GM21825 (cell line): ENCODE data around the gene BHLHE23.
"Not testable (repeated sequence)": the region's sequence is repeated elsewhere in the genome, so short reads cannot be mapped to it uniquely, and the experiment has no call there.

Experiments
- ATAC-seq: cut with Tn5 transposase; IDR thresholded peaks from one replicate; pipeline ENCODE4 v1.9.1; 2021; ENCODE audit warnings: mild to moderate bottlenecking, moderate library complexity; ENCODE audit not compliant: unreplicated experiment

The BHLHE23 gene

DNA sequence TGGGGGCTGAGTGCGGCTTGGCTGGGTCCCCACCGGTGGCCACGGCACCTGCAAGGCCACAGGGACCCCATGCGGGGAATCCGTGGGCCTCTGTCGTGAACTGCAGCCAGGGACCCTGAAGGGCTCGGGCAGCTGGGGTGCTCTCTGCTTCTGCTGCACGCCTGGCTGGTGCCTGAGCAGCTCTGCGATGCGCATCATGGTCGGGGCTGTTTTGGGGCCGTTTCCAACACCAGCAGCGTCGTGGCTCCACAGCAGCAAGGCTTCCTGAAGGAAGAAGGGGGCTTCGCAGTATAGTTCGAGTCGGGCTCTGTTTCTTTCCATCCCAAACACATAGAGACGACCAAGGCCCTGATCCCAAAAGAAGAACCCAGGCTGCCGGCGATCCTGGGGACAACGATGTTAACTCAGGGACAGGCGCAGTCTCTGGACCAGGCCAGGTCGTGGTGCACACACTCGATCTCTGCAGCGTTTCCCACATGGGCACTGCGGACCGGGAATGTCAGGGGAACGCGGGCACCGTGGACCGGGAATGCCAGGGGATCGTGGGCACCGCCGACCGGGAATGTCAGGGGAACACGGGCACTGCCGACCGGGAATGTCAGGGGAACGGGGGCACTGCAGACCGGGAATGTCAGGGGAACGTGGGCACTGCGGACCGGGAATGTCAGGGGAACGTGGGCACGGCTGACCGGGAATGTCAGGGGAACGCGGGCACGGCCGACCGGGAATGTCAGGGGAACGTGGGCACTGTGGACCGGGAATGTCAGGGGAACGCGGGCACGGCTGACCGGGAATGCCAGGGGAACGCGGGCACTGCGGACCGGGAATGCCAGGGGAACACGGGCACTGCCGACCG is 36.8 kb upstream of the BHLHE23 start:
- ATAC-seq = no peak

- ATAC-seq = no peak
Observed at GRCh38 chr20:63042448-63043071, 35.8 kb upstream of the BHLHE23 start.

DNA sequence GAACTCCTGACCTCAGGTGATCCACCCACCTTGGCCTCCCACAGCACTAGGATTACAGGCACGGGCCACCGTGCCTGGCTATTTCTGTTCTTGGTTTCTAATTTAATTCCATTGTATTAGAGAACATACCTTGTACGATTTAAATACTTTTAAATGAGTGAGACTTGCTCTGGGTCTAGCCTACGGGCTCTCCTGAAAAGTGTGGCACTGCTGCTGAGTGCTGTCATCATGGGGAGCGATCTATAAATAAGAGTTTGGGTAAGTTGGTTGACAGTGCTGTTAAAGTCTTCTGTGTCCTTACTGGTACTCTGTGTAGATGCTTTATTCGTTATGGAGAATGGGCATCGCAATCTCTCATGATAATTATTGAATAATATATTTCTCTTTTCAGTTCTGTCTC is 35.0 kb upstream of the BHLHE23 start:
- no peak for ATAC-seq

DNA sequence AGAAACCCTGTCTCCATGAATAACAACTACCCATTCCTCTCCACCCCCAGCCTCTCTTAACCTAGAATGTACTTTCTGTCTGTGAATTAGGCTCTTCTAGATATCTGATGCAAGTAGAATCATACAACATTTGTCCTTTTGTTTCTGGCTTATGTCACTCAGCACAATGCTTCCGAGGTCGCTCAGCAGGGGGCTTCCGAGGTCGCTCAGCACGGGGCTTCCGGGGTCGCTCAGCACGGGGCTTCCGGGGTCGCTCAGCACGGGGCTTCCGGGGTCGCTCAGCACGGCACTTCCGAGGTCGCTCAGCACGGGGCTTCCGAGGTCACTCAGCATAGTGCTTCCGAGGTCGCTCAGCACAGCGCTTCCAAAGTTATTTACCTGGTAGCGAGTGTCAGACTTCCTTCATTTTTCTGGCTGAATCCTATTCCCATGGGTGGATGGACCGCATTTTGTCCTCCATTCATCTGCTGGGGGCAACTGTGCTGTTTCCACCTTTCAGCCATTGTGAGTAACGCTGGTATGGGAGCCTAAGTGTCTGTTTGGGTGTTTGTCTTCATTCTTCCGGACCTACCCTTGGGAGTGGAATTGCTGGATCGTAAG is 31.0 kb upstream of the BHLHE23 start:
- ATAC-seq = no peak

DNA sequence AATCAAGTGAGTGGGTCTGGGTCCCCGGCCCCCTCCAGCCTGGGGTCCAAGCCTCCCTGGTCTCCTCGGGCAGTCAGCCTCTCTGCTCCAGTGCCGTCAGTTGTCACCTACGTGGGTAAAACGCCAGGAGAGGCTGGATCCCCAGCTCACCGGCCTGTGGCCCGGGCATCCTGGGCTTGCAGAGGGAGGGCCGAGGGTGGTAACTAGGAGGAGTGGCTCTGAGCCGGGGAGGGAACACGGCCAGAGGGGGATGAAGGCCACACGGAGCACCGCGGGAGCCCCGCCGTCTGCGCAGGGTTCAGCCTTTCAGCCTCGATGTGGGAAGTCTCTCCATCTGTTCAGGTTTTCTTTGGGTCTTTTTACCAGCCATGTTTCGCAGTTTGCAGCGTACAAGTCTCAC is 29.5 kb upstream of the BHLHE23 start:
- ATAC-seq = no peak

GRCh38 chr20:63035603-63036185 is 28.9 kb upstream of the BHLHE23 start:
- ATAC-seq = no peak

- ATAC-seq = not testable (repeated sequence)
Observed at GRCh38 chr20:63034710-63035602, 28.2 kb upstream of the BHLHE23 start.

DNA sequence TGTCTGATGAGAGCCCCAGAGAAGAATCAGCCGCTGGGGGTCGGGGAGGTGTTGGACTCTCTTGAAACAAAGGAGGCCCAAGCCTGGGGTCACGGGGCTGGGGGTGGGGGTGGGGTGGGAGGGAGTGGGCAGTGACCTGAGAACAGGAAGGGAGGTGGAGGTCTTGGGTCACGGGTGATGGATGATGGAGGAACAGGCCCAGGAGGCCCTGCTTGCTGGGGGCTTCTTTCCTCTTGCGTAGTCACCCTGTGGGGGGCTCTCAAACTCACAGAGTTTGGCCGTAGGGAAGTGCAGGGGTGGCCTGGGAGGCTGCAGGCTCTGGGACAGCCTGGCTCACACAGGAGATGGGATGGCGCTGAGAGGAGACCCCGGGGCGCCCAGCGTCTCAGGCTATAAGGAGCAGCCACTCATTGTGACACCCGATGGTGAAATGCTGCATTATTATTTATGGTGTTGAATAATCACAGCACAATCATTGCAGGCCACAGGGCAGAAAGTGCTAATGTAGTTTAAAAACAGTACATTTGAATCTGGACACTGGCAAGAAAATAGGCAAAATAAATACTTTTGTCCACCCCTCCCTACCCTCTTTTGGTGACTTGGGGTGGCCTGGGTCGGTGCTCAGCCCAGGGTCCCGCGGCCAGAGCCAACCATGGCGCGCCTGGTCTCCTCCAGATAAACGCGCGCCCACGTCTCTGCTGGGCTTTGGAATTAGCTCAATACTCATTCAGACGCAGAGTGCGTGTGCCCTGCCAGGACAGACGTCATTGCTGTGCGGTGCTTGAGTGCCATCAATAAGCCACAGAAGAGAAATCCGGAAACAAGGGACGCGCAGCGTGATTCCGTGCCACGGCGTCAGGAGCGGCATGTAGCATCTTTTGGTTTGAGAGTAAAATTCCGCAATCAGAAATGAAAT is 27.3 kb upstream of the BHLHE23 start:
- ATAC-seq = no peak

GRCh38 chr20:63032861-63033793 is 26.4 kb upstream of the BHLHE23 start:
- ATAC-seq = peak; percentile 54

- ATAC-seq = no peak
Observed at GRCh38 chr20:63032026-63032800, 25.4 kb upstream of the BHLHE23 start.

- ATAC-seq = no peak
Observed at GRCh38 chr20:63031251-63032014, 24.7 kb upstream of the BHLHE23 start.

DNA sequence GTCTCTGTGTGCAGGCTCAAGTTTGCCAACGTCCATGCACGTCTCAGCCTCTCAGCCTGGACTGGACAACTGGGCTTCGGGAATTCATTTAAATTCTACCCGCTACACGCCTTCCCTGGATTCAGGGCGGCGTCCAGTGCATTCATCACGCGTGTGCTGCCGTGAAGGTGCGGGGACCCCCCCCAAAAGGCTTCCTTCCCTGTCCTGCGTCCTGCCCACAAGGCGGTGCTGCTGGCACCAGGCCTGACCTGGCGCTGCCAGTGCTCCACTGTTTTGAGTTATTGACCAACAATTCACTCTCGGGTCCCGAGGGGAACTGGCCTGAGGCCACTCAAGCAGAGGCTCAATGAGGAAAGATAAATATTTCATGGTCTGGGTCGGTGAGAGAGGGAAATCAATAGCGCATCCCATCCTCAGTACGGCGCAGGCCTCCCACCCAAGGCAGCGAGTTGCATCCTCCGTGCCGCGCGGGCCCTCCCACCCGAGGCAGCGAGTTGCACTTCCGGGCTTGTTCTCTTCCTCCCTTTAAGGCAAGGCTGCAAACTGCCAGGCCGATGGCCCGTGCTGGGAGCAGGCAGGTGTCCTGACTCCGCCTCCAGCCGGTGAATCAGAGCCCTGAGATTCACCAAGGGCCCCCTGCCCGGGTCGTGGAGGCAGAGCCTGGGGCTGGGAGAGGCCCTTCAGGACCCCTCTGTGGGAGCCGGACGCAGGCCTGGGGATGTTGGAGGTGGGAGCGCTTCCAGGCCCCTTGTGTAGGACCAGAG is 22.8 kb upstream of the BHLHE23 start:
- ATAC-seq = no peak

DNA sequence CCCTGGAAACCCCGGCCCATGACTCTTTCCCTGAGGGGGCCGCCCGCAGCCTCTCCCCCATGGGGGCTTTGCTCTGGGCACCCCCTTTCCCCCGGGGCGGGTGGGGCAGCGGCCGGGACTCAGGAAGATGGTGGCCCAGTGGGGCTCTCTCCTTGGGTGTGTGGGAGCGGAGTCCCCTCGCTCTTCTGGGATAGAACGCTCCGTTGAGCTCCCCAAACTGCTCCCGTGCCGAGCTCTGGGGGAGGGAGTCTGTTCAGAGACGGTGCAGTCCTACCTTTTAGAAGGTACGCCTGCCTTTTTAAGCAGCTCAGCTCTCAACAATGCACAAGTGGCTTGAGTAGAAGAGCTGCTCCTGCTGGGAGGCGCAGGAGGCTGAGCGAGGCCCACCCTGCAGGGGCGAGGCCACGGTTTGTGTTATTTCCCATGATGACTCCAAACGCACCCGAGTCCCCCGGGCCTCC is 21.7 kb upstream of the BHLHE23 start:
- ATAC-seq = no peak

GRCh38 chr20:63027922-63028389 is 21.2 kb upstream of the BHLHE23 start:
- no peak for ATAC-seq

DNA sequence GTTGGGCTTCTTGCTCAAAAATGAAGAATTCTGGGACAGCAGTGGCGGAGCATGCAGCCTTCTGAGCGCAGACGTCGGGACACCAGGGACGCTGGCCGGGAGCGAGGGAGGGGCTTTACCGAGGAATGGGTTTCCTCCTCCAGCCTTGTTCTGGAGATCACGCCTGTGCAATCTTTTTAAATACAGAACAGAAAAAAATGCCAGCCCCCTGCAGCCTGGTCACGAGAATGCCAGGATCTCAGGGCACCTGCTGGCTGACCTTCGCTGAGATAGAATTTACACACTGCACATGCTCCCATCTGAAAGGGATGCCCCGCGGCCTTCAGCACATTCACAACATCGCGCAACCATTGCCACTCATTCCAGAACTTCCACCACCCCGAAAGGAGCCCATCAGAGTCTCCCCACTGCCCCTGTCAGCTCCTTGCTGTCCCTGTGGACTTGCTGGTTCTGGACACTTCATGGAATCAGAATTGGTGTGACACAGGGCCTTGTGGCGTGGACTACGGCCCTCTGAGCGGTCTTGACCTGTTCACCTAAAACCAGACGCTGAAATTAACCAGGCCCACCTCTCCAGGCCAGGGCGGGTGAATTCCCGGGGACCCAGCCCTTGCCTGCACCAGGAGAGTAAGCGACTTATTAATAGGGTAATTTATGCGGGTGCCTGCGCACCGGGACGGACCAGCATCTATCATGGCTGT is 20.6 kb upstream of the BHLHE23 start:
- ATAC-seq = no peak
